ENCODE data around the gene USP14.
"Not testable (repeated sequence)": the region's sequence is repeated elsewhere in the genome, so short reads cannot be mapped to it uniquely, and the experiment has no call there.

DNA sequence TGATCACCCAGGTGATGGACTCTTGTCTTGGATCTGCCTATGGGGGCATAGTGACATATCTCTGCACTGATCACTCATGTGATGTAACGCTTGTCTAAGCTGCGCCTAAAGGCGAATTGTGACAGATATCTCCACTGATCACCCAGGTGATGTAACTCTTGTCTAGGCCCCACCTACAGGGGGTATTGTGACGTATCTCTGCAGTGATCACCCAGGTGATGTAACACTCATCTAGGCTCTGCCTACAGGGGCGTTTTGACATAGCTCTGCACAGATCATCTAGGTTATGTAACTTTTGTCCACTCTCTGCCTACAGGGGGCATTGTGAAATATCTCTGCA, 48.5 kb upstream of the USP14 start:
- not testable (repeated sequence) for TF ChIP-seq POLR2A, EP300 (IDR thresholded peaks at IDR 0.05)

Measured in upper lobe of left lung (tissue), 4 donors.